SK-N-SH treated with all-trans-retinoic acid at 6 μM for 48 hours (cell line): ENCODE results near the gene LTV1.
"Not testable (repeated sequence)": the region's sequence is repeated elsewhere in the genome, so short reads cannot be mapped to it uniquely, and the experiment has no call there.

ENCODE experiments used
- ARNTL ChIP-seq: fragments of 450-650 bp; formaldehyde crosslinking; IDR thresholded peaks from 2 replicates; pipeline ENCODE4 v1.5.0; 2020; ENCODE audit warnings: low read depth, mild to moderate bottlenecking, moderate library complexity, borderline replicate concordance
- POU6F1 ChIP-seq: fragments of 250-450 bp; sonication (Bioruptor Pico); IDR thresholded peaks from 2 replicates; pipeline ENCODE4 v1.8.0; 2021; ENCODE audit warnings: low read depth, mild to moderate bottlenecking, moderate library complexity, borderline replicate concordance
- SNAI2 ChIP-seq: fragments of 250-450 bp; sonication (Bioruptor Pico); IDR thresholded peaks from 2 replicates; pipeline ENCODE4 v1.5.0; 2020; ENCODE audit warnings: mild to moderate bottlenecking, moderate library complexity
- ZNF565 ChIP-seq: fragments of 450-650 bp; formaldehyde crosslinking; conservative IDR thresholded peaks from 2 replicates; pipeline ENCODE4 v1.5.0; 2020; ENCODE audit warnings: low read depth, mild to moderate bottlenecking, moderate library complexity

GRCh38 chr6:143874503-143874902 lies 31.4 kb downstream of the LTV1 start:
- TF ChIP-seq ARNTL; ZNF565; POU6F1 (CRISPR knock-in tag); SNAI2 (CRISPR knock-in tag): not testable (repeated sequence)
